Measurements from ENCODE around the gene RPS21. TPM values are rescaled to one million over a fixed set of nuclear protein-coding genes. Genes with fewer than 3 reads are reported as not detected.

The RPS21 gene
- total RNA-seq, 2 donors from 2014 or later: 1,506 to 4,377 TPM

DNA sequence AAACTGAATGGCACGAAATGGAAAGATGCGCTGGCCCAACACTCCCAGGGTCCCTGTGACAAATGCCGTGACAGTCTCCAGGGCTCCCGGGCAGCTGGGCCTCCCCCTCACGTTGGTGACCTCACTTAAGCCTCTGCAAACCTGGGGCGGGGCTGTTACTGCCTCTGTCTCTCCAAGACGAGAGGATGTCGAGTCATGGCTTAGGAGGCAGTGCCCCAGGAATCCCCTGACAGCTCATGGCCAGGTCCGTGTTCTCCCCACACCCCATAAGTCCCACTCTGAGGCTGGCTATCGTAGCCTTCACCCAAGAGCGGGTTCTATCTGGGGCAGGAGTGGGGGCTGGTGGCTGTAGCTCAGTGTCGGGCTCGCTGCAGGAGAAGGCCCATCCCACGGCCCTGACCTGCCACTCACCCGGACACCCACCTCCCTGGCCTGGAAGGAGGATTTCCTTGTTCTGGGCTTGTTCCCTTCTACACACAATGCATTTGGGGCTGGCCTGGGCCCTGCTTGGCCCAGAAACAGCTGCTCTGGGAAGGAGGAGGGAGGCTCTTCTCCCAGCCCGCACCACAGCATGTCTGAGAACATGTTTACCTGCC is 5.6 kb upstream of the RPS21 start:
- H3K27ac ChIP-seq: peak overlapping the region; percentile 60 to 73
- intact Hi-C loops (cut with DNase I): loop anchor here (10.0 kb wide), 2 partner anchors 196 to 236 kb away; partner anchors contain the start of genes MTG2, PSMA7 and SS18L1
- no peaks in the 10 kb centered on the region for H3K9me3 ChIP-seq
- peaks cover 8% of the 10 kb centered on the region for H3K4me1 ChIP-seq (replicated peaks)
- WGBS: 39% methylated on average over 14 of the region's 16 CpGs
- TF ChIP-seq POLR2AphosphoS5 (IDR thresholded peaks at IDR 0.05) (peak; percentile 67), POLR2A (IDR thresholded peaks at IDR 0.05) (peak; percentile 46)
- TF ChIP-seq, protein P1, sequence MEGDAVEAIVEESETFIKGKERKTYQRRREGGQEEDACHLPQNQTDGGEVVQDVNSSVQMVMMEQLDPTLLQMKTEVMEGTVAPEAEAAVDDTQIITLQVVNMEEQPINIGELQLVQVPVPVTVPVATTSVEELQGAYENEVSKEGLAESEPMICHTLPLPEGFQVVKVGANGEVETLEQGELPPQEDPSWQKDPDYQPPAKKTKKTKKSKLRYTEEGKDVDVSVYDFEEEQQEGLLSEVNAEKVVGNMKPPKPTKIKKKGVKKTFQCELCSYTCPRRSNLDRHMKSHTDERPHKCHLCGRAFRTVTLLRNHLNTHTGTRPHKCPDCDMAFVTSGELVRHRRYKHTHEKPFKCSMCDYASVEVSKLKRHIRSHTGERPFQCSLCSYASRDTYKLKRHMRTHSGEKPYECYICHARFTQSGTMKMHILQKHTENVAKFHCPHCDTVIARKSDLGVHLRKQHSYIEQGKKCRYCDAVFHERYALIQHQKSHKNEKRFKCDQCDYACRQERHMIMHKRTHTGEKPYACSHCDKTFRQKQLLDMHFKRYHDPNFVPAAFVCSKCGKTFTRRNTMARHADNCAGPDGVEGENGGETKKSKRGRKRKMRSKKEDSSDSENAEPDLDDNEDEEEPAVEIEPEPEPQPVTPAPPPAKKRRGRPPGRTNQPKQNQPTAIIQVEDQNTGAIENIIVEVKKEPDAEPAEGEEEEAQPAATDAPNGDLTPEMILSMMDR (IDR thresholded peaks at IDR 0.05): no peak
- H3K4me3 ChIP-seq: no peak overlapping the region
- H3K27me3 ChIP-seq (replicated peaks; ENCODE audit: insufficient read depth): no peaks in the 10 kb centered on the region
- H3K36me3 ChIP-seq: no peaks in the 10 kb centered on the region
- peak; percentile 70 for DNase-seq (ENCODE audit: low spot score)

GRCh38 chr20:62381842-62382241 is 5.1 kb upstream of the RPS21 start:
- no peaks in the 10 kb centered on the region for H3K27me3 ChIP-seq (replicated peaks; ENCODE audit: insufficient read depth)
- H3K4me1 ChIP-seq (replicated peaks): peaks cover 8% of the 10 kb centered on the region
- TF ChIP-seq POLR2AphosphoS5 (IDR thresholded peaks at IDR 0.05): no peak
- TF ChIP-seq, protein P1 (IDR thresholded peaks at IDR 0.05): no peak
- TF ChIP-seq POLR2A (IDR thresholded peaks at IDR 0.05): no peak
- H3K27ac ChIP-seq: peak overlapping the region; percentile 60 to 73
- intact Hi-C loops (cut with DNase I): loop anchor here (10.0 kb wide), 2 partner anchors 197 to 237 kb away; partner anchors contain the start of genes MTG2, PSMA7 and SS18L1
- no peak overlapping the region for H3K4me3 ChIP-seq
- DNase-seq (ENCODE audit: low spot score): no peak
- WGBS: 86% methylated on average over 6 of the region's 6 CpGs
- no peaks in the 10 kb centered on the region for H3K9me3 ChIP-seq
- H3K36me3 ChIP-seq: no peaks in the 10 kb centered on the region

GRCh38 chr20:62382306-62383198 is 4.4 kb upstream of the RPS21 start:
- H3K9me3 ChIP-seq: no peaks in the 10 kb centered on the region
- no peaks in the 10 kb centered on the region for H3K36me3 ChIP-seq
- TF ChIP-seq, protein P1 (IDR thresholded peaks at IDR 0.05): peak; percentile 77 to 95 (median 90)
- TF ChIP-seq POLR2AphosphoS5 (IDR thresholded peaks at IDR 0.05) (peak; percentile 64), POLR2A (IDR thresholded peaks at IDR 0.05) (no peak)
- no peak overlapping the region for H3K27ac ChIP-seq
- DNase-seq (ENCODE audit: low spot score): peak; percentile 81
- H3K4me1 ChIP-seq (replicated peaks): peaks cover 10% of the 10 kb centered on the region
- no peak overlapping the region for H3K4me3 ChIP-seq
- intact Hi-C loops (cut with DNase I): loop anchor here (10.0 kb wide), 2 partner anchors 198 to 238 kb away; partner anchors contain the start of genes MTG2, PSMA7 and SS18L1
- H3K27me3 ChIP-seq (replicated peaks; ENCODE audit: insufficient read depth): no peaks in the 10 kb centered on the region
- WGBS: 33% methylated on average over 18 of the region's 18 CpGs

- intact Hi-C loops (cut with DNase I): loop anchor here (10.0 kb wide), 2 partner anchors 203 to 243 kb away; partner anchors contain the start of genes MTG2, PSMA7 and SS18L1
These were observed 463 bp downstream of the RPS21 start for GRCh38 chr20:62387219-62387913.

More at GRCh38 chr20:62387219-62387913, 463 bp downstream of the RPS21 start:
- Histone ChIP-seq H3K36me3 (no peaks in the 10 kb centered on the region), H3K4me3 (peak overlapping the region; percentile 85 to 92), H3K9me3 (no peaks in the 10 kb centered on the region), H3K27ac (peak overlapping the region; percentile 85 to 86), H3K27me3 (replicated peaks; ENCODE audit: insufficient read depth) (no peaks in the 10 kb centered on the region), H3K4me1 (replicated peaks) (peaks cover 10% of the 10 kb centered on the region)
- TF ChIP-seq, protein P1 (IDR thresholded peaks at IDR 0.05): no peak
- TF ChIP-seq POLR2AphosphoS5 (IDR thresholded peaks at IDR 0.05): no peak
- TF ChIP-seq POLR2A (IDR thresholded peaks at IDR 0.05): no peak
- 3% methylated on average over 42 of the region's 47 CpGs for WGBS
- no peak for DNase-seq (ENCODE audit: low spot score)
